ENCODE measurements around the gene ACOX1. TPM values are rescaled to one million over a fixed set of nuclear protein-coding genes. Genes with fewer than 3 reads are reported as not detected.

Gene ACOX1
- total RNA-seq, 2 donors from 2014 or later: 22.5 to 37.6 TPM

DNA sequence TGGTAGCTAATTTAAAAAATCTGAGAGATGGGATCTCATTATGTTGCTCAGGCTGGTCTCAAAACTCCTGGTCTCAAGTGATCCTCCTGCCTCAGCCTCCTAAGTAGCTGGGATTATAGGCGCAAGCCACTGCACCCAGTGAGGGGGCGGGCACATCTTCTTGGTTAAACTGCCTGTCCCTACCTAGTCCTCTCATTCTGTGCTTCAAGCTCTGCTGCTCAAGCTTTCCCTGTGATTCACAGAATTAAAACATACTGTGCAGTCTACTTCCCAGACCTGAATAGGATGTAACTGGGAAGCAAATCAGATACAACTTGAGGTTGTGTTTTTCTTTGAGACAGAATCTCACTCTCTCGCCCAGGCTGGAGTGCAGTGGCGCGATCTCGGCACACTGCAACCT is 76.6 kb downstream of the ACOX1 start:
- H3K36me3 ChIP-seq: peaks cover 32% of the 10 kb centered on the region

DNA sequence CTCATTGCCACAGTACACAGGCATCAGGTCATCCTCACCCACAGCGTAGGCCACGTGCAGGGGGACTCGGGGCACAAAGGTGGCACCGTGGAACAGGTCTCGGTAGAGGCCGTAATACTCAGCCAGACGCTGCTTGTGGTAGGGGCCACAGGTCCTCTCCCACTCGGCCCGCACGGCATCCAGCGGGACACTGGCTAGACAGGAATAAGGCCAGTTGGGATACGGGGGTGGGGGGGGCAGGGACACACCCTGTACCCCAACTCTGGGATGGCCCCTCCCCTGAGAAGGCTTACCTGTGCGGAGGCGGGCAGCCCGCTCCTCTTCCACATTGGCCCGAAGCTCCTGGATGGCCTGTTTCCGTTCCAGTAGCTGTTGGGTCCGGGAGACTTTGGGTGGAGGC is 77.2 kb downstream of the ACOX1 start:
- DNase-seq (ENCODE audit: low spot score): no peak
- Histone ChIP-seq H3K36me3 (peaks cover 32% of the 10 kb centered on the region), H3K4me1 (ENCODE audit: control insufficient read depth in 1 of 2, low read depth in 2 of 2) (peaks cover 6 to 16% of the 10 kb centered on the region in 2 donors), H3K27ac (no peak overlapping the region), H3K9me3 (no peaks in the 10 kb centered on the region), H3K27me3 (replicated peaks; ENCODE audit: insufficient read depth) (no peaks in the 10 kb centered on the region), H3K4me3 (no peak overlapping the region)
- no peak for ATAC-seq (ENCODE audit: insufficient number of reproducible peaks, low FRiP score, low read depth)
- TF ChIP-seq, protein P1, sequence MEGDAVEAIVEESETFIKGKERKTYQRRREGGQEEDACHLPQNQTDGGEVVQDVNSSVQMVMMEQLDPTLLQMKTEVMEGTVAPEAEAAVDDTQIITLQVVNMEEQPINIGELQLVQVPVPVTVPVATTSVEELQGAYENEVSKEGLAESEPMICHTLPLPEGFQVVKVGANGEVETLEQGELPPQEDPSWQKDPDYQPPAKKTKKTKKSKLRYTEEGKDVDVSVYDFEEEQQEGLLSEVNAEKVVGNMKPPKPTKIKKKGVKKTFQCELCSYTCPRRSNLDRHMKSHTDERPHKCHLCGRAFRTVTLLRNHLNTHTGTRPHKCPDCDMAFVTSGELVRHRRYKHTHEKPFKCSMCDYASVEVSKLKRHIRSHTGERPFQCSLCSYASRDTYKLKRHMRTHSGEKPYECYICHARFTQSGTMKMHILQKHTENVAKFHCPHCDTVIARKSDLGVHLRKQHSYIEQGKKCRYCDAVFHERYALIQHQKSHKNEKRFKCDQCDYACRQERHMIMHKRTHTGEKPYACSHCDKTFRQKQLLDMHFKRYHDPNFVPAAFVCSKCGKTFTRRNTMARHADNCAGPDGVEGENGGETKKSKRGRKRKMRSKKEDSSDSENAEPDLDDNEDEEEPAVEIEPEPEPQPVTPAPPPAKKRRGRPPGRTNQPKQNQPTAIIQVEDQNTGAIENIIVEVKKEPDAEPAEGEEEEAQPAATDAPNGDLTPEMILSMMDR (IDR thresholded peaks at IDR 0.05): no peak

More for the DNA sequence above, 76.6 kb downstream of the ACOX1 start:
- no peak overlapping the region for H3K4me3 ChIP-seq
- no peak overlapping the region for H3K27ac ChIP-seq
- no peak for ATAC-seq (ENCODE audit: insufficient number of reproducible peaks, low FRiP score, low read depth)
- no peaks in the 10 kb centered on the region for H3K27me3 ChIP-seq (replicated peaks; ENCODE audit: insufficient read depth)
- no peak for DNase-seq (ENCODE audit: low spot score)
- peaks cover 6 to 12% of the 10 kb centered on the region in 2 donors for H3K4me1 ChIP-seq (ENCODE audit: control insufficient read depth in 1 of 2, low read depth in 2 of 2)
- no peaks in the 10 kb centered on the region for H3K9me3 ChIP-seq
- TF ChIP-seq, protein P1 (IDR thresholded peaks at IDR 0.05): no peak

DNA sequence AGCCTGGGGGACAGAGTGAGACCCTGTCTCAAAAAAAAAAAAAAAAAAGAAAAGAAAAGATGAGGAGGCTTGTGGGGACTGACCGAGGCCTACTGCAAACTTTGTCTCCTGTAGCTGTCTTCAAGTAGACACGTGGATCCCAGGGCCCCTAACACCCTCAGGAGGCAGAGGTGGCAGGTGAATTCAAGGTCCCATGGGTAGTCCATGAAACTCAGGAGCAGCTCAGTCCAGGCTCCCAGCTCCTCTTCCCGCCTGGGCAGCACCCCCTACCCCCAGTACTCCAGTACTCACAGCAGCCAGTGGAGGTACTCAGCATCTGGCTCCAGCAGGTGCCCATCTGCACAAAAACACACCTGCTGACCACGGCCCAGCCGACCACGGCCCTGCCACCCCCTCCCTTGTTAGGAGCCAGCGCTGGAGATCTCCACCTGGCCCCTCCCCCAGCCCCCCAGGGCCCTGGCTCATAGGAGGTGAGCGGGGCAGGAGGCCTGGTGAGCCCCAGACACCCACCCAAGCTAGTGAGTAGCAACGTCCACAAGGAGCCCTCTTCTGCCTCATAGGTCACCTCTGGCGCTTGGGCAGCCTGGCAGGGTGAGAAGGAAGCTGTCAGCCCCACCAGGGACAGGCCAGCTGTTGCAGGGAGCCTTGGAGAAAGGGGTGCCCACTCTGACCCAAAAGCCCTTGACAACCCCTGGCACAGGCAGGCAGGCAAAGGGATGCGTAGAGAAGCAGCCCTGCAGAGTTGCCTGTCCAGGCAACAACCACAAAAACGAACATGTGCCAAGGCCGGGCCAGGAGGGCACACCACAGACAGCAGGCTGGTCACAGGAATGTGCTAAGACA is 78.1 kb downstream of the ACOX1 start:
- TF ChIP-seq, protein P1 (IDR thresholded peaks at IDR 0.05): no peak
- Histone ChIP-seq H3K4me3 (no peak overlapping the region), H3K9me3 (no peaks in the 10 kb centered on the region), H3K27ac (no peak overlapping the region), H3K4me1 (ENCODE audit: control insufficient read depth in 1 of 2, low read depth in 2 of 2) (peaks cover 6 to 18% of the 10 kb centered on the region in 2 donors), H3K36me3 (peaks cover 32% of the 10 kb centered on the region), H3K27me3 (replicated peaks; ENCODE audit: insufficient read depth) (no peaks in the 10 kb centered on the region)
- no peak for ATAC-seq (ENCODE audit: insufficient number of reproducible peaks, low FRiP score, low read depth)
- no peak for DNase-seq (ENCODE audit: low spot score)

DNA sequence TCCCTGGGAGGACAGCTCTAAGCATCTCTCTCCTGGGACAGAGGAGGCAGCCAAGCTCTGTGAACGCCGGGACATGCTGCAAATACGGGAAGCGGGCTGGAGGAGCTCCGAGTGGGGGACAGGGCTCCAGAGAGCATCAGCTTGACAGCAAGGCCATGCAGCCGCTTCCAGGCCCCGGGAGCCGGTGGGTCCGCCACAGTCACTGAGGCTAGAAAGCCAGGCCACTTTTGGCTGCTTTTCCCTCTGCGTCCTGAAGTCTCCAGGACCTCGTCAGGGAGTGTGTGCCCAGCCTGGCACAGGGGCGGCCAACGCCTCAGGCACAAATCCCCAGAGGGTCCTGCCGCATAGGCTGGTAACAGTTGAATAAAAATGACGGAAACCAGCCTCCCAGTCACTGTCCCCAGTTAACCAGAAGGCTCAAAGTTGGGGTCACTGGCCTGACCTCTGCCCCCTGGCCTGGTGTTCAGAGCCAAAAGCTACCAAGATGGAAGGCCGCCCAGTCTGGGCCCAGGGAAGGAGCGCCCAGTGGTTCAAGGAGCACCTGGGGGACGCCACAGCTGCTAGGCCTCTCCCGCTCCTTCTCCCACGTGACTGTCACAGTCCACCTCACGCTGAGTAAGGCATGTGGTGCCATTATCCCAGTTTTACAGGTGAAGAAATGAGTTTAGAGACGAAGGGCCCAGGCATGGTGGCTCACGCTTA is 79.0 kb downstream of the ACOX1 start:
- DNase-seq (ENCODE audit: low spot score) (no peak), ATAC-seq (ENCODE audit: insufficient number of reproducible peaks, low FRiP score, low read depth) (no peak)
- Histone ChIP-seq H3K27ac (no peak overlapping the region), H3K36me3 (peaks cover 32% of the 10 kb centered on the region), H3K9me3 (no peaks in the 10 kb centered on the region), H3K4me1 (ENCODE audit: control insufficient read depth in 1 of 2, low read depth in 2 of 2) (peaks cover 6 to 28% of the 10 kb centered on the region in 2 donors), H3K4me3 (no peak overlapping the region), H3K27me3 (replicated peaks; ENCODE audit: insufficient read depth) (no peaks in the 10 kb centered on the region)
- TF ChIP-seq, protein P1 (IDR thresholded peaks at IDR 0.05): no peak

DNA sequence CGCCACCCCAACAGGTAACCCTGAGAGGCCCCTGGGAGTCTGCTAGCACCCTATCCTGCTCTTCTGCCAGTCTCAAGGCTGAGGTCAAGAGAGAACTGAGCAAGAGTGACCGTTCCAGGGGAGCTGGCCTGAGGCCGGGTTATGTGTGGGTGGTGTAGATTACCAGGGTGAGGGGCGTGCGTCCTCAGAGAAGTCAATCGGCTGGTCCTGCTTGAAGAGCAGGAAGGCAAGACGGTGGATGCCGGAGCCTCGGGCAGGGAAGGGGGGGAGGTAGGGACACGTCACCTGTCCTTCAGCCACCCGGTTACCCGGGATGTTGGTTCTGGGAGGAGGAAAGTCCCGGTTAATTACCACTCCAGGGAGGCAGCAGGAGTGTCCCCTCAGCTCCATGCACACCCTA is 79.6 kb downstream of the ACOX1 start:
- DNase-seq (ENCODE audit: low spot score) (no peak), ATAC-seq (ENCODE audit: insufficient number of reproducible peaks, low FRiP score, low read depth) (no peak)
- no peaks in the 10 kb centered on the region for H3K27me3 ChIP-seq (replicated peaks; ENCODE audit: insufficient read depth)
- no peaks in the 10 kb centered on the region for H3K9me3 ChIP-seq
- TF ChIP-seq, protein P1 (IDR thresholded peaks at IDR 0.05): no peak
- no peak overlapping the region for H3K4me3 ChIP-seq
- H3K4me1 ChIP-seq (ENCODE audit: control insufficient read depth in 1 of 2, low read depth in 2 of 2): peaks cover 6 to 33% of the 10 kb centered on the region in 2 donors
- H3K27ac ChIP-seq: no peak overlapping the region
- H3K36me3 ChIP-seq: peaks cover 32% of the 10 kb centered on the region
